ENCODE measurements around the gene STXBP4. TPM values are rescaled to one million over a fixed set of nuclear protein-coding genes. Genes with fewer than 3 reads are reported as not detected.
A peak's percentile ranks its signal among the peaks of the same experiment; 100 is the strongest.

STXBP4 gene
- 27.6 and 41.4 TPM in 2 replicates for total RNA-seq (2014; rRNA removed)
- polyA plus RNA-seq (2012): 3.1 TPM

- DNase-seq (ENCODE audit: low read depth): peak; percentile 96
Measured at GRCh38 chr17:54968262-54968987, at the start of gene STXBP4, which contains the start of gene COX11. Gene STXBP4, plus strand, starts transcription at chr17:54968765. Its CDS starts 17,455 bp downstream, at chr17:54986220. Gene COX11, minus strand, starts transcription at chr17:54968654. Its CDS starts 8 bp downstream, at chr17:54968646.

GRCh38 chr17:54919425-54919824 is 49.1 kb upstream of the STXBP4 start:
- DNase-seq (ENCODE audit: low read depth): no peak

GRCh38 chr17:54920819-54921218 is 47.7 kb upstream of the STXBP4 start:
- DNase-seq (ENCODE audit: low read depth): no peak

GRCh38 chr17:54924405-54924804 is 44.2 kb upstream of the STXBP4 start:
- DNase-seq (ENCODE audit: low read depth): no peak

DNA sequence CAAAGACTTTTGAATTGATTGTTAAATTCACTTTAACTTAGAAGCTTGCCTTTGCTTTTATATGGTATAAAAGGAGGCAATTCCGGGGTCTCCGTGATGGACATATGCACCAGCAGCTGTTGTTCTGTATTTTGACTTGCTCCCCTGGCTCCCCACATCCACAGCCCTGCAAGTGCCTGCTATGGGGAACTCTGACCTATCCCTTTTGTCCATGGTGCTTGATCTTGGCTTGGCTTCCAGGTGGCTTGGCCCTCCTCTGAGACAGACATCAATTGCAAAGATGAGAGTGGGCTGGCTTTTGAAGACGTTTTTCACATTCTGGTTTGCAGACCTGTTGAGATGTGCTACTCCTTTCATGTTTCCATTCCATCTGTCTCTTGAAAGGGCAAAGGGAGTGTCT is 41.0 kb upstream of the STXBP4 start:
- no peak for DNase-seq (ENCODE audit: low read depth)

DNA sequence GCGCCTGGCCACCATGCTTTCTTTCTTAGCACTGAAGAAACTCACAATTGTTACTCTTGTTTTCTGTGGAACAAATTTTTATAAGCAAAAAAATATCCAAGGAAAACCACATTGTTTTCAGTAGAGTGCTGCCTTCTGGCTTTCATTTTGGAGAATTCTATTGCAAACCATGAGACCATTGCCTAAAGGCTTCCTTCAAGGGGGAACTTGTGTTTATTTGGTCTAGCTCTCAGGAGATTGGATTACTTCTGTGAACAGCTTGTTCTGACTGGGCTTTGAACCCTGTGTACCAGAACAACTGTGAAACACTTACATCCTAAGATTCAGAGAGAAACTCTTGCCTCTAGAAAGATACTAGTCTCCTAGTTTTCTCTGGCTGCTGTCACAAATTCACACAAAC is 35.9 kb upstream of the STXBP4 start:
- peak; percentile 17 for DNase-seq (ENCODE audit: low read depth)

GRCh38 chr17:54933921-54934320 is 34.6 kb upstream of the STXBP4 start:
- no peak for DNase-seq (ENCODE audit: low read depth)

DNA sequence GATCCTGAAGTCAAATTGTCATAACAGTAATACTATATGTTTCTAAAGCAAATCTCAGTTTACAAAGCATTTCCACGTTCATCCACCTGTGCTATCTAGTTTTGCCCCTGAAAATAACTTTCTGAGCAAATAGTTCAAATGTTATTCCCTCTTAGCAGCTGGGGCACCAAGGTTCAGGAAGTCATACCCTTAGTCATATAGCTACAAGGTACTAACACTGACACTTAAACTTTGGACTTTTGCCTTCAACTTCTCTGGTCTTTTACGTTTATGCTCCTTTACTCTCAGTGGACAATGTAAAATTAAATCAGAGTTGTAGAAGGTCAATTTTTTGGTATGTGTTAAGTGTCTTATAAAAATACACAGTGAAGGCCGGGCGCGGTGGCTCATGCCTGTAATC is 33.1 kb upstream of the STXBP4 start:
- DNase-seq (ENCODE audit: low read depth): no peak

DNA sequence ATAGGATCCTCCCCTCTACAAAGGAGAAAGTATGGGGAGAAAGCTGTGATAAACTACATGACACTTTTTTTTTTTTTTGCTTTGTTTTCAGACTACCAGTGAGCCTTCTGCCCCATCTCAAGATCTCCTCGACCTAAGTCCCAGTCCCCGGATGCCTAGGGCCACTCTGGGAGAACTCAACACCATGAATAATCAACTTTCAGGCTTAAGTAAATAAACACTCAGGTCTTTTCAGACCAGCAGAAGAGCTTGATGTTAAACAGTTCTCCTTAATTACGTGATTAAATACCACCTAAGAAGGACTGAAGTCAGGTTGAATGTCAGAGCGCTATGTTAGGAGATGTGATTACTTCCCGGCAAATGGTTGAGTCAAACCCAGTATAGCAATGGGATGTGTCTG is 31.5 kb upstream of the STXBP4 start:
- no peak for DNase-seq (ENCODE audit: low read depth)

DNA sequence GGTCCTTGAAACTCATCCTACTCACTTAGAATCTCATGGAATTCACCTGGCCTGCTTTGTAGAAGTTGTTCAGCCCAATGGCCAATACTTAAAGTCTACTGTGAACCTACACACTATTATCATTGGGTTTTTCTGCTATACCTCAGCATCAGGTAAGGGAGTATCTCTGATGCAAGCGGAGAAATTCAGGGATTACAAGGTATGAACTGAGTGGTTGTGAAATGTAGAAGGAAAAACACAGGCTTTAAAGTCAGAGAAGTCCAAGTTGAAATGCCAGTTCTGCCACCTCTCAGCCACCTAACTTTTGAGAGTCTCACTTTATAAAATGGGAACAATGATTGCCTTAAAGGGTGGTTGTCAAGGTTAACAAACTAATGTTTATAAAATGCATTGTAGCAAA is 31.1 kb upstream of the STXBP4 start:
- DNase-seq (ENCODE audit: low read depth): no peak

GRCh38 chr17:54941285-54941684 is 27.3 kb upstream of the STXBP4 start:
- DNase-seq (ENCODE audit: low read depth): no peak

GRCh38 chr17:54944796-54945195 is 23.8 kb upstream of the STXBP4 start:
- DNase-seq (ENCODE audit: low read depth): peak; percentile 88

GRCh38 chr17:54945231-54945630 is 23.3 kb upstream of the STXBP4 start:
- no peak for DNase-seq (ENCODE audit: low read depth)

GRCh38 chr17:54945671-54946070 is 22.9 kb upstream of the STXBP4 start:
- DNase-seq (ENCODE audit: low read depth): no peak

DNA sequence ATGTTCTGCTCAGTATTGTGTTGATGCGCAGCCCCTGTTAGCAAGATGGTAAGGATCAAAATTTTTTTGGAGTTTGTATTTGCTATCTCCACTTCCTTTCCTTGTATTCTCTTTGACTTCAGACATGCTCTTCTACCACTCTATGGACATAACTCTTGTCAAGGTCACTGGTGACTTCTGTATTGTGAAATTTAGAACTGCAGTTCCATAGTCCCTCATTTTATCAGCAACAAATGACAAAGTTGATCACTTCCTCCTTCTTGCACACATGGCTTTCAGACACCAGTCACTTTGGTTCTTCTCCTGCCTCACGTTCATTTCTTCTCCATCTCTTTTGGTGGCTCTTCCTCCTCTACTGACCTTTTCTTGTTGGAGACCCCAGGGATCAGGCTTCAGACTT is 21.2 kb upstream of the STXBP4 start:
- DNase-seq (ENCODE audit: low read depth): no peak

- DNase-seq (ENCODE audit: low read depth): peak; percentile 96
Measured at GRCh38 chr17:54948380-54948779, 20.2 kb upstream of the STXBP4 start.

DNA sequence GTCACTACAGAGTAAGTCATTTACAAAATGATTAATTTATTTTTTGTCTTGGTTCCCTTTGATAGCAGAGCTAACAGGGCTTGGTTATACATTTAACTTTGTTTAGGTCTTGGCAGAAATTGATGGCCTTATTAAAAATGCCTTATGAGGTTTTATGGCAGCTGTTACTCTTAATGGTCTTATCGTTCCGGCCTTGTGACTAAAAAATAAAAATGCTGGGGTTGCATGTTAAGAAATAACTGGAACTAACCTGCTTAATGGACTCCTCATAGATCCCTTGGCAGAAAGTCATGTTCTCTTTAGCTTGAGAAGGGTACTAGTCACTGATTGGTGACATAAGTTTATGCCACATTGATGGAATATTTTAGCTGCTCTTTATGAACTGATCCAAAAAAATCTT is 18.4 kb upstream of the STXBP4 start:
- DNase-seq (ENCODE audit: low read depth): peak; percentile 62

GRCh38 chr17:54951286-54951685 is 17.3 kb upstream of the STXBP4 start:
- no peak for DNase-seq (ENCODE audit: low read depth)

DNA sequence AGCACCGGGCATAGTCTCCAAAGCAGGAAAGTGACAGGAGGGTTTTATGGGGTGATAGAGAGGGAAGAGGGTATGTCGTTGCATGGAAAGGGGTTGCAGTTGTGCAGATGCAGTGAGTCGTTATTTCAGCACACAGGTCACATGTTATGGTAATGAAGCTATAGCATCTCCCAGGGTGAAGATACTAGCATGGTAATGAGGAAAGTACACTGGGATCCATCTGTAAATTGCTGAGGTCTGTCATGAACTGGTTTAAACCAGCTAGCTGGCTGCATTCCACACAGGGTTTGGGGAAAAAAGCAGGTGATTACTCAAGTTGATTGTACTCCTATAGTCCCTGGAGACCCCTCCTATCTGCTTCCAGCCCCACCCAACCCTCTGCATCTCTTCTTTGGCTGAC is 11.8 kb upstream of the STXBP4 start:
- DNase-seq (ENCODE audit: low read depth): no peak

- DNase-seq (ENCODE audit: low read depth): peak; percentile 55
Measured at GRCh38 chr17:54967621-54968261, 824 bp upstream of the STXBP4 start.

DNA sequence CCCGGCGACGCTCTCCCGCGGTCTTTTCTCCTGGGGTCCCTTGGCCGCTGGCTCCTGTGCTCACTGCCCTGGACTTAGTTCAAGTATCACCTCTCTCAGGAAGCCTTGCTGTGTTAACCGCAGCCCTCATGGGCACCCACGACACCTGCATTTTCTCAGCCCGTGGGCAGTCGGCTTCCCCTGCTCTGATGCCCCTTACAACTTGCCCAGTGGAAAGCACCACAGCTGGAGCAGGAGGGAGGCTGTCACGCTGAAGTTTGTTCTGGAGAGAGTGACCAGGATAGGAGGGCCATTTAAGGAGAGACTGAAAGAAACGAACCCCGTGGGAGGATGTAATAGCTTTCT is 395 bp downstream of the STXBP4 start:
- peak; percentile 39 for DNase-seq (ENCODE audit: low read depth)

DNA sequence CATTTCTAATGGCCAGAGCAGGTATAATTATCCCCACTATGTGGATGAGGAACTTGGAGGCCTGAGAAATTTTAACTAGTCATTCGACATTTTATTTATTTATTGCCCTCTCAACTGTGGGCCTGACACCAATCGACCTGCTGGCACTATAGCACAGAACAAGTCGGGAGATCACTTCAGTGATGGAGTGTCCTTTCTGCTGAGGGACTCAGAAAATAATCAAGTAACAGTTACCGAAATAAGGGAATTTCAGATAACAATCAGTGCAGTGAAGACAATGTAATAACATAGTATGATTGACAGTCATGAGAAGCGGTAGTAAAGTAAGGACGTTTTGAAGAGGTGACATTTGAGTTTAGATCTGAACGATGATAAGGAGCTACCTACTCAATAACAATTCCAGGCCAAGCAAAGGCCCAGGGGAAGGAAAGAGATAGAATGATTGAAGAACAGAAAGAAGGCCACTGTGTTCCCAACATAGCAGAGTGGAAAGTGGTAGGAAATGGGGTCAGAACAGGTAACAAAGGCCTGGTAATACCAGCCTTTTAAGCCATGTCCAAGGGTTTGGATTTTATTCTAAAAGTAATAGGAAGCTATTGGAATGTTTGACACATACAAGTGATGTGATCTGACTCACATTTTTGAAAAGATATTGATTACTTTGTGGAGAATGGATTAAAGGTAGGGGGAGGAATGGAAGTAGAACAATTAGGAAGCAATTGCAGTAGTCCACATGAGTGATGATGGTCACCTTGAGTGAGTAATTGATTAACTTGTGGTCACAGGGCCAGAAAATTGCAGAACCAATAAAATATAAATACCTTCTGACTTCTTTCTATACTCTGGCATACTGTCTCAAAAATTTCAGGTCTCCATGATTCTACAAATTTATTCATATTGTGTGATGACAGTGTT is 1.4 kb downstream of the STXBP4 start:
- DNase-seq (ENCODE audit: low read depth): no peak
